ENCODE data around the gene SERPINB1. TPM values are rescaled to one million over a fixed set of nuclear protein-coding genes. Genes with fewer than 3 reads are reported as not detected.

Gene SERPINB1
- total RNA-seq, 1 experiment from 2014 or later, result 18.4 TPM

- no peaks in the 10 kb centered on the region for H3K27me3 Mint-ChIP-seq (ENCODE audit: low read depth)
- H3K27ac Mint-ChIP-seq, result no peak overlapping the region
- no peaks in the 10 kb centered on the region for H4K20me1 ChIP-seq (ENCODE audit: control insufficient read depth, insufficient read depth, insufficient read length)
- H3K9me3 Mint-ChIP-seq, result no peaks in the 10 kb centered on the region
- H3K79me2 ChIP-seq (ENCODE audit: insufficient read depth, low read length), result no peaks in the 10 kb centered on the region
- H3K27me3 ChIP-seq (ENCODE audit: insufficient read depth, low read length), result no peaks in the 10 kb centered on the region
- no peak overlapping the region for H2BK5ac ChIP-seq (ENCODE audit: insufficient read length, low read length)
- H3T11ph ChIP-seq (ENCODE audit: low read length), result no peak overlapping the region
- no peak overlapping the region for H4K5ac ChIP-seq (ENCODE audit: insufficient read length, low read depth, low read length)
- no peak overlapping the region for H2AK5ac ChIP-seq (ENCODE audit: insufficient read length, low read length)
- no peak overlapping the region for H4K91ac ChIP-seq (ENCODE audit: insufficient read length, low read depth, low read length)
- no peak overlapping the region for H3K9ac ChIP-seq (ENCODE audit: extremely low read depth, insufficient read length, low read length)
- no peak overlapping the region for H2BK20ac ChIP-seq (ENCODE audit: low read depth, low read length, poor library complexity, severe bottlenecking)
- no peak overlapping the region for H2BK15ac ChIP-seq (ENCODE audit: low read depth, low read length)
- no peaks in the 10 kb centered on the region for H3K79me1 ChIP-seq (ENCODE audit: insufficient read depth, low read depth, low read length, poor library complexity, severe bottlenecking)
- H2AFZ ChIP-seq (ENCODE audit: low read length), result no peak overlapping the region
- H2BK120ac ChIP-seq (ENCODE audit: low read depth, low read length, poor library complexity, severe bottlenecking), result no peak overlapping the region
- no peak overlapping the region for H3K14ac ChIP-seq (ENCODE audit: insufficient read depth, low read length)
- no peak overlapping the region for H2BK12ac ChIP-seq (ENCODE audit: insufficient read length, low read depth, low read length)
- WGBS (ENCODE audit: extremely low coverage, insufficient read length, low lambda C conversion rate), result no CpG with 5 or more reads among the region's 2 CpGs
- no peak overlapping the region for H3K4me2 ChIP-seq (ENCODE audit: insufficient read depth, insufficient read length, low read length)
- no peak overlapping the region for H3K27ac ChIP-seq (ENCODE audit: insufficient read length, low read depth, low read length)
- H3K4ac ChIP-seq (ENCODE audit: low read depth, low read length), result no peak overlapping the region
- H3K4me1 ChIP-seq (ENCODE audit: insufficient read depth, low read length), result no peaks in the 10 kb centered on the region
- H4K8ac ChIP-seq (replicated peaks; ENCODE audit: insufficient read length, low read depth, low read length), result no peak overlapping the region
- H3K9me3 ChIP-seq (ENCODE audit: control insufficient read depth, low read depth, low read length), result no peaks in the 10 kb centered on the region
- no peak overlapping the region for H3K4me3 Mint-ChIP-seq
- no peak overlapping the region for H3K56ac ChIP-seq (ENCODE audit: insufficient read length, low read depth, low read length)
- H3K4me1 Mint-ChIP-seq, result peaks cover 28 to 29% of the 10 kb centered on the region in 2 experiments
- H3K23ac ChIP-seq (ENCODE audit: insufficient read length, low read depth, low read length), result no peak overlapping the region
- H3K23me2 ChIP-seq (ENCODE audit: insufficient read length, low read depth, low read length, poor library complexity, severe bottlenecking), result no peaks in the 10 kb centered on the region
- no peak for TF ChIP-seq CTCF (conservative IDR thresholded peaks at IDR 0.05)
- DNase-seq, result no peak
- H3K18ac ChIP-seq (ENCODE audit: insufficient read length, low read depth, low read length), result no peak overlapping the region
- peaks cover 0 to 7% (median 0%) of the 10 kb centered on the region in 3 experiments; a peak in 2 of 7 replicates for H3K36me3 Mint-ChIP-seq (ENCODE audit: insufficient read depth in 1 of 3, low read depth in 3 of 3)
These were observed 46.5 kb downstream of the SERPINB1 start for GRCh38 chr6:2795162-2795561.
